Upper lobe of left lung (tissue), 4 donors: ENCODE measurements around the gene ATOH8.

Source experiments
- POLR2A ChIP-seq, 4 donors: fragments of 450-650 bp; IDR thresholded peaks; one replicate each; pipeline ENCODE4 v1.5.1; 2016 to 2017; ENCODE audit warnings: antibody characterized with exemption in 4 of 4, mild to moderate bottlenecking in 2 of 4
- POLR2AphosphoS5 ChIP-seq, 2 donors: sonication (generic); formaldehyde crosslinking; IDR thresholded peaks; one replicate each; pipeline ENCODE4 v1.5.1; 2017; ENCODE audit warnings: antibody characterized with exemption in 2 of 2
- TF ChIP-seq, protein P1 (sequence below), 6 experiments: fragments of 450-650 bp in 4 of 6; fragments of 200-600 bp in 2 of 6; sonication (generic) in 2 of 6; IDR thresholded peaks; one replicate each; pipeline ENCODE4 v1.5.1; 2016 to 2019; ENCODE audit warnings: antibody characterized with exemption in 6 of 6

GRCh38 chr2:85718885-85719492 lies 34.8 kb upstream of the ATOH8 start:
- TF ChIP-seq, protein P1, sequence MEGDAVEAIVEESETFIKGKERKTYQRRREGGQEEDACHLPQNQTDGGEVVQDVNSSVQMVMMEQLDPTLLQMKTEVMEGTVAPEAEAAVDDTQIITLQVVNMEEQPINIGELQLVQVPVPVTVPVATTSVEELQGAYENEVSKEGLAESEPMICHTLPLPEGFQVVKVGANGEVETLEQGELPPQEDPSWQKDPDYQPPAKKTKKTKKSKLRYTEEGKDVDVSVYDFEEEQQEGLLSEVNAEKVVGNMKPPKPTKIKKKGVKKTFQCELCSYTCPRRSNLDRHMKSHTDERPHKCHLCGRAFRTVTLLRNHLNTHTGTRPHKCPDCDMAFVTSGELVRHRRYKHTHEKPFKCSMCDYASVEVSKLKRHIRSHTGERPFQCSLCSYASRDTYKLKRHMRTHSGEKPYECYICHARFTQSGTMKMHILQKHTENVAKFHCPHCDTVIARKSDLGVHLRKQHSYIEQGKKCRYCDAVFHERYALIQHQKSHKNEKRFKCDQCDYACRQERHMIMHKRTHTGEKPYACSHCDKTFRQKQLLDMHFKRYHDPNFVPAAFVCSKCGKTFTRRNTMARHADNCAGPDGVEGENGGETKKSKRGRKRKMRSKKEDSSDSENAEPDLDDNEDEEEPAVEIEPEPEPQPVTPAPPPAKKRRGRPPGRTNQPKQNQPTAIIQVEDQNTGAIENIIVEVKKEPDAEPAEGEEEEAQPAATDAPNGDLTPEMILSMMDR (IDR thresholded peaks at IDR 0.05): no peak
- TF ChIP-seq POLR2AphosphoS5 (IDR thresholded peaks at IDR 0.05) (no peak), POLR2A (IDR thresholded peaks at IDR 0.05) (no peak)
